Loucy (cell line): ENCODE measurements around the gene PLEKHH2.
A peak's percentile ranks its signal among the peaks of the same experiment; 100 is the strongest.

Experiments used
- H2AFZ ChIP-seq: fragments of 200-600 bp; sonication (generic); 2 replicates; pipeline ENCODE4 v1.6.0; 2016; ENCODE audit warnings: antibody characterized with exemption, mild to moderate bottlenecking, low read length, moderate library complexity
- H3F3A ChIP-seq: fragments of 200-600 bp; 2 replicates; pipeline ENCODE4 v1.6.0; 2016; ENCODE audit warnings: antibody characterized with exemption, low read depth, mild to moderate bottlenecking
- H3K27me3 ChIP-seq: fragments of 200-600 bp; sonication (generic); 2 replicates; pipeline ENCODE4 v1.6.1; 2014; ENCODE audit warnings: low read length, mild to moderate bottlenecking; ENCODE audit not compliant: insufficient read depth, poor library complexity, severe bottlenecking
- H3K36me3 ChIP-seq: fragments of 200-600 bp; sonication (generic); 2 replicates; pipeline ENCODE4 v1.6.1; 2016; ENCODE audit warnings: low read length; ENCODE audit not compliant: insufficient read depth
- H3K4me1 ChIP-seq: fragments of 200-600 bp; sonication (generic); 2 replicates; pipeline ENCODE4 v1.5.1; 2014; ENCODE audit warnings: low read length, mild to moderate bottlenecking; ENCODE audit not compliant: insufficient read depth, poor library complexity, severe bottlenecking
- H3K4me2 ChIP-seq: fragments of 200-600 bp; sonication (generic); 2 replicates; pipeline ENCODE4 v1.6.0; 2014; ENCODE audit warnings: antibody characterized with exemption, low read length, low read depth, mild to moderate bottlenecking; ENCODE audit not compliant: poor library complexity, severe bottlenecking
- H3K4me3 ChIP-seq: fragments of 200-600 bp; sonication (generic); 2 replicates; pipeline ENCODE4 v1.5.1; 2014; ENCODE audit warnings: low read length, mild to moderate bottlenecking, mixed read lengths; ENCODE audit not compliant: poor library complexity, severe bottlenecking
- H3K79me2 ChIP-seq: fragments of 200-600 bp; sonication (generic); 2 replicates; pipeline ENCODE4 v1.6.1; 2014; ENCODE audit warnings: low read length; ENCODE audit not compliant: insufficient read depth
- H3K9ac ChIP-seq: fragments of 200-600 bp; sonication (generic); 2 replicates; pipeline ENCODE4 v1.6.0; 2014; ENCODE audit warnings: mild to moderate bottlenecking, low read depth, low read length, moderate library complexity; ENCODE audit not compliant: poor library complexity, severe bottlenecking
- H3K9me2 ChIP-seq: fragments of 200-600 bp; sonication (generic); replicated peaks from 2 replicates; pipeline ENCODE4 v1.6.1; 2016; ENCODE audit warnings: low read depth, low read length, mixed read lengths
- H3K9me3 ChIP-seq: fragments of 200-600 bp; sonication (generic); 2 replicates; pipeline ENCODE4 v1.6.1; 2014; ENCODE audit warnings: mild to moderate bottlenecking, antibody characterized with exemption, low read length, low read depth; ENCODE audit not compliant: insufficient read depth
- H4K20me1 ChIP-seq: fragments of 200-600 bp; sonication (generic); 2 replicates; pipeline ENCODE4 v1.6.0; 2014; ENCODE audit warnings: antibody characterized with exemption, low read length, mild to moderate bottlenecking; ENCODE audit not compliant: insufficient read depth, poor library complexity, severe bottlenecking
- CTCF ChIP-seq: fragments of 200-600 bp; sonication (generic); conservative IDR thresholded peaks from 2 replicates; pipeline ENCODE4 v1.5.1; 2014; ENCODE audit warnings: mild to moderate bottlenecking, antibody characterized with exemption, low read length
- EZH2phosphoT487 ChIP-seq: fragments of 200-600 bp; IDR thresholded peaks from 2 replicates; pipeline ENCODE4 v1.6.1; 2018; ENCODE audit warnings: antibody characterized with exemption, mild to moderate bottlenecking, moderate library complexity, borderline replicate concordance

The PLEKHH2 gene

DNA sequence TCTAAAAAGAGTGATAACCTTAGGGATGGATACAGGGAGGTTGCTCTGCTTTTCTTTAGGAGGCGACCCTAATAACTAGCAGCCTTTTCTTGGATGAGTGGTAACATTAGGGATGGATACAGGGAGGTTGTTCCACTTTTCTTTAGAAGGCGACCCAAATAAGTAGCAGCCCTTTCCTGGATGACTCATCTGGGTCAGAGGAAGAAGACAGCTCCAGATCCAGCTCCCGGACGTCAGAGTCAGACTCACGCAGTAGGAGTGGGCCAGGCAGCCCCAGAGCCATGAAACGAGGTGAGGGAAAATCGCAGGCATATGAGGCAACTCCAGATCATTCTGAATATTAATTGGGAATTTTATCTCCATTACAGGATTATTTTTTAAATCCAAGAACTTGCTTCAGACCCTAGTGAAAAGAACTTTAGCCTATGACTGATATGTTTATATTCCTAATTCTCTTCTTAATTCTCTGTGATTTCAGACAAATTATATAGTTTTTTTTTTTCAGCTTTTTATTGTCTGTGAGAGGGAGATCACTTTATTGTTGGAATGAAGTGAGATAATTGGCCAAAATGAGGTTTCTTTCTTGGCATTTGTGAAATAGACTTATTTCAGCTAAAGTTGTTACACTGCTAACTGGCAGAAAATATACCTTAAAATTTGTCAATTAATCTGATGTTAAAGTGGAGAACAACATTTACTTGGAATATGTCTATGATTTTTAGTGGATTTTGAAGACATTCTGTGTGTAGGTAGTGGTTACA, 70.4 kb downstream of the PLEKHH2 start:
- Histone ChIP-seq H3K4me2 (no peak overlapping the region), H3K27me3 (no peaks in the 10 kb centered on the region), H3K9ac (no peak overlapping the region), H3K36me3 (no peaks in the 10 kb centered on the region), H3F3A (no peaks in the 10 kb centered on the region), H3K9me3 (no peaks in the 10 kb centered on the region), H3K4me3 (no peak overlapping the region), H2AFZ (no peak overlapping the region), H4K20me1 (no peaks in the 10 kb centered on the region), H3K79me2 (no peaks in the 10 kb centered on the region), H3K9me2 (no peaks in the 10 kb centered on the region), H3K4me1 (no peaks in the 10 kb centered on the region)
- TF ChIP-seq EZH2phosphoT487 (no peak), CTCF (no peak)

- H3K27me3 ChIP-seq, result no peaks in the 10 kb centered on the region
- H4K20me1 ChIP-seq, result no peaks in the 10 kb centered on the region
- 0 out of 2 replicates have a peak overlapping the region, but pooled peaks have one; percentile 9 for H2AFZ ChIP-seq
- no peaks in the 10 kb centered on the region for H3K4me1 ChIP-seq
- H3K9me3 ChIP-seq, result no peaks in the 10 kb centered on the region
- no peak overlapping the region for H3K4me3 ChIP-seq
- no peak overlapping the region for H3K4me2 ChIP-seq
- H3K36me3 ChIP-seq, result no peaks in the 10 kb centered on the region
- H3K79me2 ChIP-seq, result no peaks in the 10 kb centered on the region
- no peaks in the 10 kb centered on the region for H3F3A ChIP-seq
- no peak overlapping the region for H3K9ac ChIP-seq
- no peak for TF ChIP-seq CTCF
- no peak for TF ChIP-seq EZH2phosphoT487
- H3K9me2 ChIP-seq, result no peaks in the 10 kb centered on the region
Observed at GRCh38 chr2:43708178-43708577, 71.1 kb downstream of the PLEKHH2 start.

DNA sequence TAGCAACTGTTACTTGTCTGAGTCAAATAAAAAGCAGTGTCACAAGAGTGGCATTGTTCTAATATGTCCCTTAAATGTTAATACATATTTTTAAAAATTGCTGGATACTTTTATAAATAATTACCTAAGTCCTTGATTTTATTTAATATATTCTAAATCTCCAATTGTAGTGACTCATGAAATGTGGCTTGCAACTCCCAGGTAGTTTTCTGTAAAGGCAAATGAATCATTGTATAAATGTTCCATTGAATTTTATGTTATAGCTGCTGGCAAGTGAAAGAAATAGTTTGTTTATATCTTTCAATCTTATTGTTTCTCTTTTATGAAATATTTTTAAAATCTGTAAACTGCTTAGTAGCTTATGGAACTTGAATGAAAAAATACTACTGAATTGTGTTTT, 71.8 kb downstream of the PLEKHH2 start:
- no peak overlapping the region for H3K4me2 ChIP-seq
- no peaks in the 10 kb centered on the region for H3K4me1 ChIP-seq
- no peak overlapping the region; the same call in 1 of the 2 replicates for H2AFZ ChIP-seq
- no peaks in the 10 kb centered on the region for H3K9me2 ChIP-seq
- no peaks in the 10 kb centered on the region for H3K79me2 ChIP-seq
- H3K36me3 ChIP-seq, result no peaks in the 10 kb centered on the region
- no peaks in the 10 kb centered on the region for H4K20me1 ChIP-seq
- H3K9ac ChIP-seq, result no peak overlapping the region
- H3K4me3 ChIP-seq, result no peak overlapping the region
- TF ChIP-seq EZH2phosphoT487, result no peak
- no peak for TF ChIP-seq CTCF
- H3K27me3 ChIP-seq, result no peaks in the 10 kb centered on the region
- no peaks in the 10 kb centered on the region for H3K9me3 ChIP-seq
- no peaks in the 10 kb centered on the region for H3F3A ChIP-seq
